ENCODE data around the gene GAB3. TPM values are rescaled to one million over a fixed set of nuclear protein-coding genes. Genes with fewer than 3 reads are reported as not detected.

The GAB3 gene
- polyA plus RNA-seq, 1 of the 3 experiments (the other 2 are of a cell fraction) = 4.5 TPM

DNA sequence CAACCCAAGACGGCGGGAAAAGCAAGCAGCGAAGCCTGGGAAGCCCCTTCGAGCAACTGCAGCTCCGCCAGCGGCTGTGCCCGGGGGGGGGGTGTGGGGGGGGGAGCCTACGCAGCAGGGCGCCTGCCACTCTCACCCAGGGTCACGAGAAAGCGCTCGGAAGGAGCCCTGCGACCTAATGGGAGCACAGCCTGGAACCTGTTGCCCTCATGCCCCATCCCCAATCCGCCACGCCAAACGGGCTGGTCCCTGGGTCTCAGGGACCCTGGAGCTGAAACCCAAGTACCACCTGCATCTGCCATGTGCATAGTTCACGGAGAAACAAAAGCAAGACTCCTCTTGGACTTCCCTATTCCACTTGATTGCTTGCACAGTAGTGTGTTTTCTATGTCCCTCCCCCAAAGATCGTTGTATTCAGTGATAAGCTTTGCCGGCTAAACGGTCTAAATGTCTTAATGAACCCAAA is 359 bp upstream of the GAB3 start:
- Histone ChIP-seq H2AFZ (ENCODE audit: low read depth) (no peak overlapping the region; the same call in 1 of the 2 replicates), H3K4me3 (ENCODE audit: low read depth in 2 of 2, low read length in 1 of 2) (peak overlapping the region in 1 of 2 experiments; percentile 48; a peak in 2 of 4 replicates), H3K27me3 (ENCODE audit: insufficient read depth) (peaks cover 13% of the 10 kb centered on the region; the same call in 1 of the 2 replicates), H3K9me3 (no peaks in the 10 kb centered on the region), H3K27ac (ENCODE audit: low read depth in 2 of 2, low read length in 1 of 2) (no peak overlapping the region), H3K36me3 (replicated peaks in 1 of 2; ENCODE audit: control insufficient read depth in 1 of 2, insufficient read depth in 2 of 2, low read length in 1 of 2) (no peaks in the 10 kb centered on the region), H4K20me1 (ENCODE audit: insufficient read depth) (no peaks in the 10 kb centered on the region), H3K4me2 (no peak overlapping the region), H3F3A (replicated peaks; ENCODE audit: insufficient read depth) (no peaks in the 10 kb centered on the region), H3K9ac (no peak overlapping the region), H3K79me2 (ENCODE audit: insufficient read depth) (no peaks in the 10 kb centered on the region), H3K9me2 (no peaks in the 10 kb centered on the region), H3K4me1 (ENCODE audit: control insufficient read depth in 1 of 2, insufficient read depth in 2 of 2, low read depth in 1 of 2, low read length in 1 of 2) (peaks cover 0 to 2% of the 10 kb centered on the region in 2 experiments; a peak in 1 of 4 replicates)
- CTCF ChIA-PET = interaction anchor here (0.9 to 1.4 kb wide), 2 partner anchors 11 to 35 kb away, joined by 3 to 4 read pairs; partner anchors contain the start of gene DKC1
- WGBS (ENCODE audit: low lambda C conversion rate) = 26% methylated on average over 15 of the region's 20 CpGs
- POLR2A ChIA-PET = no interaction called here
- DNase-seq = no peak
- no peak for TF ChIP-seq REST (IDR thresholded peaks at IDR 0.05; ENCODE audit: low read depth, low read length)
- no peak for TF ChIP-seq FOXM1 (IDR thresholded peaks at IDR 0.05; ENCODE audit: low read depth)
- no peak for TF ChIP-seq GATA2 (CRISPR knock-in tag; IDR thresholded peaks at IDR 0.05)
- no peak for TF ChIP-seq USF1 (IDR thresholded peaks at IDR 0.05; ENCODE audit: borderline replicate concordance, low read depth)
- TF ChIP-seq ZBTB33 (IDR thresholded peaks at IDR 0.05; ENCODE audit: borderline replicate concordance, low read depth) = no peak
- TF ChIP-seq PBX3 (IDR thresholded peaks at IDR 0.05) = no peak
- no peak for TF ChIP-seq YY1 (IDR thresholded peaks at IDR 0.05; ENCODE audit: low read depth)
- TF ChIP-seq SIN3A (IDR thresholded peaks at IDR 0.05; ENCODE audit: borderline replicate concordance, low read depth, low read length) = no peak
- no peak for TF ChIP-seq RCOR1 (IDR thresholded peaks at IDR 0.05; ENCODE audit: low read length)
- no peak for TF ChIP-seq RXRA (IDR thresholded peaks at IDR 0.05; ENCODE audit: borderline replicate concordance, low read depth)
- TF ChIP-seq TEAD4 (IDR thresholded peaks at IDR 0.05; ENCODE audit: borderline replicate concordance, insufficient read depth) = no peak
- no peak for TF ChIP-seq FOXJ3 (CRISPR knock-in tag; IDR thresholded peaks at IDR 0.05)
- no peak for TF ChIP-seq ELF1 (IDR thresholded peaks at IDR 0.05)
- no peak for TF ChIP-seq CHD2 (IDR thresholded peaks at IDR 0.05; ENCODE audit: low read length, partially characterized antibody)
- TF ChIP-seq TCF12 (IDR thresholded peaks at IDR 0.05) = no peak
- no peak for TF ChIP-seq EZH2phosphoT487 (IDR thresholded peaks at IDR 0.05; ENCODE audit: borderline replicate concordance, low read depth)
- no peak for TF ChIP-seq GABPA (IDR thresholded peaks at IDR 0.05; ENCODE audit: low read depth)
- no peak for TF ChIP-seq RAD21 (IDR thresholded peaks at IDR 0.05; ENCODE audit: low read length)

Data from SK-N-SH (cell line).